HG03432 (cell line): ENCODE results near the gene AIDA.
"Not testable (repeated sequence)": the region's sequence is repeated elsewhere in the genome, so short reads cannot be mapped to it uniquely, and the experiment has no call there.

Experiments
- ATAC-seq: cut with Tn5 transposase; IDR thresholded peaks from one replicate; pipeline ENCODE4 v1.9.1; 2021; ENCODE audit warnings: mild to moderate bottlenecking, moderate library complexity; ENCODE audit not compliant: unreplicated experiment

The AIDA gene

DNA sequence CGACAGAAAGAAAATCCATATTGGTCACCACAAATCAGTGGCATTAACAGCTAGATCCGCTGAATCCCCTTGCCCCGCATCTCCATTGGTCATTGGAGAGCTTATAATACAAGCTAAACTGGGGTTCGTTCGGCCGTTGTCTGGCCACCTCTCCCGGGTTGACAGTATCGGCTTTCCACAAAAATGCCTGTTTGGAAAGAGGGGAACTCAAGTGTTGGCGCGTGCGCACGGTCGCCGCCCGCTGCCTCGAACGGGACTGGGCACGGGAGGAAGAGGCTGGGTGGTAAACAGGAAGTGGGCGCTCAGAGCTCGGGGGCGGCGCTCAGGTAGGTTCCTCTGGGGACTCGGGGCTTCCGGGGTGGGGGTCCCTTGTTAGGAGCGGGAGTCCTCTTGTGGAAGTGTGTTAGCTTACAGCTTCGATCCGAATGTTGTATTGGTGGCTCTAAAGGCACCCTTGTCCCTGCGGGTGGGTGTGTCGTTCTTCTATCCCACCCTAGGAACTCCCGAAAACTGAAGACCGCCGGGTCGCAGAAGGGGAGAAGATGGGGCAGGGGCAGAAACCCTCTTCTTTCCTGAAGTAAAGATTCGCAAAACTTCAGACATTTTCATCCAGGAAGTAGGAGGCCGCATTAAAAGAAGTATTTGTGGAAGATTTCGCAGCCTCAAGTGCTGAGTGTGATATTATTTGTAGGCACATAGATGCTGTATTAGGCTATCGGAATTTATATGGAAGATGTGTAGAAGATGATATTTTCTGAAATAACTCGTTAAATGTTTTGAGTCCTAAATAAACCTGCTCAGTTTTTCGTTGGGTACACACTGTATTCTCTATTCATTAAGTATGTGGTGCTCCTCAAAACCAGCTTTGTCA, 1.0 kb upstream of the AIDA start:
- ATAC-seq: peak; percentile 74

DNA sequence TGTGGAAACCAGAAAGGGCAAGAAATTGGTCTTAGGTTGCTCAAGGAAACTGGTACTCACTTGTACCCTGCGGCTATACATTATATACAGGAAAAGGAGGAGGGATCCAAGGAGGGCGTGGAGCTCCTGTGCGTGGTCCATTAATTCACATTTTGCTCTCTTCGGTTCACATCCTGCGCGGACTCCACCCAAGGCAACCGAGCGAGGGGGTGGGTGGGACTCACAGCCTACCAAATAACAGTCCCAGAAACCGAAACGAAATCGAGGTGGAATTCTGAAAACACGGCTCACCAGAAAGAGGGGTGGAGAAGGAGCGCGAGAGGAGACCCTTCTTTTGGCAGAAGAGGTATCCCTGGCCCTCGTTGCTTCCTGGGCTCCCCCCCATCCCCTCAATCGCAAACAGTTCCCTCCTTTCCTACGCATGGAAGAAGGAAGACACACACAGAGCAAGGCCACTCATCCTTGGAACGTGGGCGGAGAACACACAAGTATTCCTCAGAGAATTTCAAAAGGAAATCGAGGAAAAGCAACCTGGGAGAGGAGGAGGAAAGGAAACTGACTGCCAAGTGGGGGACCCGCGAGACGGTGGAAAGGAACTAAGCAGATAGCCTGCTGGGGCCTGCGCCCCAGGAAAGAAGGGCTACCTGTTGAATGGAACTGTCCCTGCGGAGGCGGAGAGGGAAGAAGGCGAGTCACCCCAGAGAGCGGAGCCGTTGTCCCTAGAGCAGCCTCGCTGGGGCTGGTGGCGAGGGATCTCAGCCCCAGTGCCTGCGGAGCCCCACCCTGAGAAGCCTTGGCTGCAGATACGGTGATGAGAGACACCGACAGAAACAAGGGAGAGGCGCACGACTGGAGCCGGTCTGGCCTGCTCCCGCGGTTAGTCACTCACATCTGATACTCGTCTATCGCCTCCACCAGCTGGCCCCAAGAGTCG, 705 bp downstream of the AIDA start:
- ATAC-seq: peak; percentile 39

DNA sequence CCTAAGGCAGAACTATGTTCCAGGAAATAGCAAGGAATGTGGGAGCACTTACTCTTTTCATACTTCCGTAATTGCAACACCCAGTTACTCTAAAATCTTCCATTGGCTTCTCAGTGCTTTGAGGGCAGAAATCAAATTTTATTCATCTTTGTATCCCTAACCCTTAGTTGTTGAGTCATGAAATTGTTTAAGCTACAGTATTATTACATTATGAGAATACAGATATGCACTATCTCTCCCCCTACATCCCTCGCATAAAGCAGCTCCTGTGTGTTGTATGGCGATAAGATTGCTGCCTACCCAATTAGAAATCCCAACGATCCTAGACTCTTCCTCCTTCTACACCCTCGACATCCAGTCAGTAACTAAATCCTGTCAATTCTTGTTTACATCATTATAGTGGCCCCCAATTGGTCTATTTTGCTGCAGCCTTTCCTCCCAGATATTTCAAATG, 2.6 kb downstream of the AIDA start:
- no peak for ATAC-seq

DNA sequence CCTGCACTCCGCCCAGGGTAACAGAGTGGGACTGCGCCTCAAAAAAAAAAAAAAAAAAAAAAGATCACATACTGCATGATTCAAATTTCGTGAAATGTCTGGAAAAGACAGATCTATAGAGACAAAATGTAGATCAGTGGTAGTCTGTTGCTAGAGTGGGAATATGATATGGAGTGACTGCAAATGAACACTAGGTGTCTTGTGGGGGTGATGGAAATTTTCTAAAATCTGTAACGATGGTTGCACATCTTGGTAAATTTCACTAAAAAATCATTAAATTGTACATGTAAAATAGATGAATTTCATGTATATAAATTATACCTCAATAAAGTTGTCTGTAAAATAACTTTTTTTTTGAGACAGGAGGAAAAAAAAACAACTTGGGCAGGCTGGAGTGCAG, 5.5 kb downstream of the AIDA start:
- no peak for ATAC-seq

DNA sequence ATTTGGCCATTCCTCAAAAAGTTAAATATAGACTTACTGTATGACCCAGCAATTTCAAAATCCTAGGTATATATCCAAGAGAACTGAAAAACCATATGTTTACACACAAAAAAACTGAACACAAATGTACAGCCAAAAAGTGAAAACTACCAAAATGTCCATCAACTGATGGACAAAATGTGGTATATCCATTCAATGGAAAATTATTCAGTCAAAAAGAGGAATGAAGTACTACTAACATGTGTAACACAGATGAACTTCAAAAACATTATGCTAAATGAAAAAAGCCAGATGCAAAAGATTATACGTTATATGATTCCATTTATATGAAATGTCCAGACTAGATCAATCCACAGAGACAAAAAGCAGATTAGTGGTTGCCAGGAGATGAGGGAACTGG, 8.0 kb downstream of the AIDA start:
- no peak for ATAC-seq

DNA sequence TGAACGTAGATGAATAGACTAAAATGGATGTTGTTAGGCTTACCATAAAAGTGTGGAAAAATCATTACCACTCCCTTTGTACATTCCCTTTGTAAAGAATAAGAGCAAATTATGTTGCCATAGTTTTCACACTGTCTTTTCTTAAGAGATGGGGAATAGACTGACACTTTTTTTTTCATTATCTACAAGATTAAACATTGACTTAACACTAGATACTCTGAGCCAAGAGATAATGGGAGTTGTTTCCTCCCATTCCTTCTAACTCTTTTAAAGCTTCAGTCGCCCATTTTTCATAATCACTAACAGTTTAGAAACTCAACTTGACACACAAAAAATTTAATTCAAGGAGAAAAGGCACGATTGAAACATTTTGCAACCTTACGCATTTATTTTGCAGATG, 10.1 kb downstream of the AIDA start:
- ATAC-seq: no peak

DNA sequence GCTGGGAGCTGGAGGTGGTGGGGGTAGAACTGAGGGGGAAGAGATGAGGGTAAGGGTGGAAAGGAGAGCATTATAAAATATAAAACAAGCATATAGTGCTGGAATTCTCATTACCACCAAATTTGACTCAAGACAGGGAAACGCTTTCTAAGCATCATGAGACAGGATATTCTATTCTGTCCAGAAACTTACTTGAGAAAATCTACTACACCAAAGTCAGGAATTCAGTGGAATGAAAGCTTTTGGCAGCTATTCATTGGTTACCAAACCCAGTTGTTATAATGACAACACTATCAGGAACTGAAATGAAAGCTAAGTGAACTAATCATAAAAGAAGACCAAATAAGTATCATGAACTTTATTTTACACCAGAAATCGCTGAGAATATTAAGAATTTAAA, 14.5 kb downstream of the AIDA start:
- no peak for ATAC-seq

DNA sequence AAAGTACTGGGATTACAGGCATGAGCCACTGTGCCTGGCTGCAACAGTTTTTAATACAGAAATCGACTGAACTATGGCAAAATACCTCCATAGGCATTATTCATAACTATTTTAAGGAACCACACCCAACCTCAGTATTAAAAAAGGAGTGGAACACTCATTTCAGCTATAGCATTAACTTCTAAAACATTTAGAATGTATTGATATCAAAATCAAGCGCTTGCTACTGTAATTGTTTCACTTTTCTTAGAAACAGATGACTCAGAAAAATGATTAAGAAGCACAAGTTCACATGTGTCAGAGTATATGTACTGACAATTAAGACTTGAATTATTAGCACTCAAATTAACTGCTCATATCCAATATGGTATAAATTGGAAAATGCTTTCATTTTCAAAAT, 15.1 kb downstream of the AIDA start:
- no peak for ATAC-seq

DNA sequence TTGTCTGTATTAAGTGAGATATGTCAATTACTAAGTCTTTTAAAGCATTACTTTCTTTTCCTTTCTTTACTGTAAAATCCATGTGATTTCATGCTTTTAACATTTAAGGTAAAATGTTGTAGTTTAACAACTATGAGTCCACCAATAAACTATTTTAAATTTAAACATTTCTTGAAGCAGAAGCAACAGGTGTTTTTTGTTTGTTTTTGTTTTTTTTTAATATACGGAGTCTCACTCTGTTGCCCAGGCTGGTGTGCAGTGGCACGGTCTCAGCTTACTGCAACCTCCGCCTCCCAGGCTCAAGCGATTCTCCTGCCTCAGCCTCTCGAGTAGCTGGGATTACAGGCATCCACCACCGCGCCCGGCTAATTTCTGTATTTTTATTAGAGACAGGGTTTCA, 15.6 kb downstream of the AIDA start:
- ATAC-seq: no peak

DNA sequence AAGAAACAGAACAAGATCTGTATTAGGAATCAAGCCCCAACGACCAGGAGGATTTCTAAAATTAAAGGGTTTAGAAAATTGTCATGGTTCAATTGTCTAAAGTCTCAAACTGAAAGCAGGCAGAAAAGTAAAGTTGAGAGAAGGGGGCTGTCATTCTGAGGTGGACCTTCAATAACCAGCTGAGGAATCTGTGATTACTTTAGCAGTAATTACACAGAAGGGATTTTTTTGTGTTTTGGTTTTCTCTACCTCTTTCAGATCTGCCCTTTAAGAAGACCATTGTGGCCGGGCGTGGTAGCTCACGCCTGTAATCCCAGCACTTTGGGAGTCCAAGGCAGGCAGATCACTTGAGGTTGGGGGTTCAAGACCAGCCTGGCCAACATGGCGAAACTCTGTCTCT, 17.4 kb downstream of the AIDA start:
- ATAC-seq: no peak

DNA sequence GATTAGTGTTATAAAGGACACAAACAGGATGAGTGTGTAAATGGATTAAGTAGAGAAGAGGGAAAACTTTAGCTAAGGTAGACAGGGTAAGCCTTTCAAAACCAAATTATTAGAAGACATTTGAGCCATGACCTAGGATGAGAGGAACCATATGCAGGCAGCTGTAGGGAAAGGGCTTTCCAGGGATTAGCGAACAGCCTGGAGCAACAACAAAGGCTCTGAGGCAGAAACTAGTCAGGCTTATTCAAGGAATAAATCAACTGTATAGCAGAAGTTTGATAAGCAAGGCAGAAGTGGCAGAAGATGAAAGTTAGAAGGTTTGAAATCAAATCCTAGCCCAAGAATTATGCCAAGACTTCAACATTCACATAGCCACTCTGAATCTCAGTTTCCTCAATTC, 21.3 kb downstream of the AIDA start:
- ATAC-seq: no peak

DNA sequence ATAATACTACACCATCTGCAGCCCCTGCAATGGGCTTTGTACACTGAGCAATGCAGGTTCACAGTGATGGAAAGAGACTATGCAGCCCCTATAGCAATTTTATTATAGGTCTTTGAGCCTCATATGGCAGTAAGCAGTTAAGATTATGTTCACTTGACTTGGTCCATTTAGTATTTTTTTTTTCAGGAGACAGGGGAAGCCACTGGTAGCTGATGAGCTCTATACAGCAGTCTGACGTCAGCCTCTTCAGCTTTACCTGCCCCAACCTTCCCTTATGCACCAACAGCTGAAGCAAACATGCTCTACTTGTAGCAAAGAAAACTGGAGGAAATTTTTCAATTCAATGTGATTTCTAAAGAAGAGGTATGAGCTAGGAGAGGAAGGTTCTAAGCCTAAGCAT, 32.2 kb downstream of the AIDA start:
- no peak for ATAC-seq

DNA sequence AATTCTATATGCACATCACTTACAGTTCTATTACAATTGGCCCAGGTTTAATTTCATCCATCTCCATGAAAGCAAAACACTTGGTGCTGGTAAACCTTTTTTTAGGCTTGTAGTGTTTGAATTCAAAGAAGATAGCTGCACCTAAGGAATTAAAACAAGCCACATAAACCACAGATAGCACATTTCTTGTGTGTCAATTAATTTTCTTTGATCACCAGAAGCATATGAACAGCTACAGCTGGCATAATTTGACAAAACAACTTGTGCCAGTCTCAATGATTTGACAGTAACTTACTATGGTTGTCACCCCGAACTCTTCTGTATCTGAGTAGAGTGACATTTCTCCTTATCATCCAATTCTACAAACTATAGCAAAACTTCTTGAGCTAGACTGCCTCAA, 42.2 kb downstream of the AIDA start:
- ATAC-seq: no peak

DNA sequence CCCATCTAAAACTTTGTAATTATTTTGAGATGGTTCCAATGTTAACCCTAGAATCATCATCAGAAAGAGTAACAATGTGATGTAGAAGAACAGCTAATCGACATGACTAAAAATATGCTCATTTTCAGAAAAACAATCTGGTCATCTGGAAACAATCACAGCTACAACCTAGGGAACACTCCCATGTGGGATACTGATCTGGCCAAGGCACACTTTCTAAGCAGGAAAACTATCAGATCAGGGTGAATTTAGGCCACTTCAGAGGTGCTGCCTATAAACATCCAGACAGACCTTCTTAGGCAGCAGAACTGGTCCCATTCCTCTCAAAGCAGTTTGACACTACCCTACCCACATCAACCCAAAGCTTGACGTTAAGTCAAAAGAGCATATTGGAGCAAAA, 43.2 kb downstream of the AIDA start:
- not testable (repeated sequence) for ATAC-seq

DNA sequence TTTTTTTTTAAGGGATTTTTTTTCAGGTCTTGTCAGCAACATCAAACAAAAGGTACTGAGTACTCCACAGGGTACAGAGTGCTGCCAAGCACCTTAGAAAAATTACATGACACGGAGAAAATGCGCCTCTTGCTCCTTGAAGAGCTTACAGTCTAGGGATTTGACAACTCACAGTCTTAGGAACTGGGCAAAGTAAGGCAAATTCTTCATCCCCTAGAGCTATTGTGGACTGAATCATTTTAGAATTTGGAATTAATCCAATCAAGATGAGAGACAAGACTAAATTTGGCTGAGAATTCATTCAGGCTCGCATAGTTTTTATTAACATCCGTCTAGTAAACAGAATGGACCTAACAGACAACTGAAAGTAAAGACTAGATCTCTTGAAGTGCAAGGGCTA, 44.1 kb downstream of the AIDA start:
- ATAC-seq: not testable (repeated sequence)

DNA sequence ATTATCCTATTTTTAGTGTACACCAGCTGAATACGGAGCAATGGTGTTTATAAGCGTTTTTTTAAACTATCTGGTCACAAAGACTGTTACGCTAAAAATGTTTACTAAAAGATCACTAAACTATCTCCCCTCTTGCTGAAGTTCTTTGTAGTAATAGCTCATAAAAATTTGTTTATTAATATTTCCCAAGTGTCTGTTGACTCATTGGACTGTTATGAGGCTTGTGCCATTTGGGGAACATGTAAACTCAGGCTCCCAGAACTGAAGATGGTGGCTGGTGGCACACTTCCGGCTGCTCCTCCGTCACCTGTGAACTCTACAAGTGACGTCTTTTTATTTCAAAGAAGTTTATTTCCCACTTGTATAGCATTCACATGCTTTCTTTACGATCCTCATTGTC, 46.3 kb downstream of the AIDA start:
- ATAC-seq: no peak

DNA sequence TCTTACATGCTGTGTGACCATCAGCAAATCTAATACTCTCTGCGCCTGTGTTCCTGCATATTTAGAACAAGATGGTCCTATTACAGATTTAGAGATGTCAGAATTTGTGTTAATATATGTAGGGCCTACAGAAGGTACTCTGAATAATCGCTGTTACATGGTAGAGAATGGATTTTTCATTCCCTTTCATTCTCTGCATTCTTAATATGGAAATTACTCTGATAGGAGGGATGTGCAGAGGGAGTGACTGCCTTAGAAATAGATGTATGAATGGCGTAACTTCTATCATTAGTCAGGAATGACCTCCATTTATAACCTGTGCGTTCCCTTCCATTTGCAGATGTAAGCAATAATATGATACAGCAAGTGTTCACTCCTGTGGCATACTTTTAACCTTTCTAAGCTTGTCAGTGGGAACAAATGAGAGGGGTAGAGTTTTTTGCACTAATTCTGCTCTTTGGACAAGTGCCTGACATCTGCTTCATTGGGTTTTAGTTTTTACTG, 48.8 kb downstream of the AIDA start:
- ATAC-seq: no peak

DNA sequence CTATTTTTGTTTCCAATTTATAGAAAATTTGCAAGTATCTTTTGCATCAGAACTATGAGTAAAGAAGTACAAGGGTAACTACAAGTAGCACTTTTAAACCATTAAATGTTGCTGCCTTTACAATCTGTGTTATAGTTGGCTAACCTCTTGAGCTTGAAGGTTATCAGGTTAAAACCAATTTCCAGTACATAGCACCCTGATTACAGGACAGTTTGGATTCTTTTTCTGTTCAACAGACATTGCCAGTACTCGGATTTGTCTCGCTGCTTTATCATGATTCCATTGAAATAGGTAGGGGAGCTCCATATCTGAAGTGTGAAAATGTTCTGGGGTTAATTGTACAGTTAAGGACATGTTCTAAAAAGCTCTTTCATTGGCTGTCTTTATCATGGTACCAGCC, 54.4 kb downstream of the AIDA start:
- ATAC-seq: no peak

DNA sequence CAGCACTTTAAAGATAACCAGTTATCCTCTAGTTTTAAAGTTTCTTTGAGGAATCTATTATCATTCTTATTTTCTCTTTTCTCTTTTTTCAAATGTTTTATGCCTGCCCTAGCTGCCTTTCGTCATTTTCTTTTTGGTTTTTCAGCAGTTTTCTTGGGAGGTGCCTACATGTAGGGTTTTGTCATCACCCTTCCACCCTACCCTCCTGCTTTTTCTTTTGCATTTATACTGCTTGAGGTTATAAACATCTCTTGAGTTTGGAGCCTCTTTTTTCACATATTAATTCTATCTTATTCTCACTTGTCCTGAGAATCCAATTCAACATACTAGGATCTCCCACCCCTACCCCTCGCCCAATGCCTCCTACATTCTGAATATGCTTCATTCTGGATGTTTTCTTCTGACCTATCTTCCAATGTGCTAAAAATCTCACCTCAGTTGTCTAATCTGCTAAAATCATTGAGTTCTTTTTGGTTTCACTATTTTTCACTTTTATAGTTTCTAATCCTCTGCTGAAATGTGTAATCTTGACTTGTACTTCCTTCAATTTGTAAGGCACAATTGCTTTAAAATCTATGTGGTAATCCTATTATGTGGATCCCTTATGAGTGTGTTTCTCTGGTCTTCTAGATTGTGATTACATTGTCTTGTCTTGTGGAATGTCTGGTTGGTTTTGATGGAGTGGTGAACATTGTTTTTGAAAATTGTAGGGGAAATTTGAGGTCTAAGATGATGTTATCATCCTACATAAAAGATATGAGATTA, 55.7 kb downstream of the AIDA start:
- no peak for ATAC-seq

DNA sequence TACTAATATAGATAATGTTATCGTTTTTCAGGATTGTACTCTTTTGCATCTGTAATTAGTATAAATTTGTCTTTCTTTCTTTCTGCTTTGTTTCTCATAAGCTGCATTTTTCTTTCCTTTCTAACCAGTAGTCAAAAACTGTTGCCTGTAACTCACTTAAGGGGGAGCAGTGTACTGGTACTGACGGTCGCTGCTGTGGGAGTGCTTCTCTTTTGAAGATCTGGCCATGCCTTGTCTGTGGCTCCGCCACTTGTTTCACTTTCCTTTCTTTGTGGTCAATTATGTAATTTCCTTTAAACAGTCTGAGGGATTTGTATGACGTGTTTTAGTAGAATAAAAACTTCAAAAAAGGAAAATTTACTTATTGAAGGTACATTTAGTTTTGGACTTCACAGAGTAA, 57.4 kb downstream of the AIDA start:
- peak; percentile 96 for ATAC-seq
